Measurements from ENCODE around the gene OR8J3. TPM values are rescaled to one million over a fixed set of nuclear protein-coding genes. Genes with fewer than 3 reads are reported as not detected.
"Not testable (repeated sequence)": the region's sequence is repeated elsewhere in the genome, so short reads cannot be mapped to it uniquely, and the experiment has no call there.

The OR8J3 gene, protein sequence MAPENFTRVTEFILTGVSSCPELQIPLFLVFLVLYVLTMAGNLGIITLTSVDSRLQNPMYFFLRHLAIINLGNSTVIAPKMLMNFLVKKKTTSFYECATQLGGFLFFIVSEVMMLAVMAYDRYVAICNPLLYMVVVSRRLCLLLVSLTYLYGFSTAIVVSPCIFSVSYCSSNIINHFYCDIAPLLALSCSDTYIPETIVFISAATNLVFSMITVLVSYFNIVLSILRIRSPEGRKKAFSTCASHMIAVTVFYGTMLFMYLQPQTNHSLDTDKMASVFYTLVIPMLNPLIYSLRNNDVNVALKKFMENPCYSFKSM
- total RNA-seq (ENCODE audit: insufficient read depth, low replicate concordance), result 2.9 TPM

DNA sequence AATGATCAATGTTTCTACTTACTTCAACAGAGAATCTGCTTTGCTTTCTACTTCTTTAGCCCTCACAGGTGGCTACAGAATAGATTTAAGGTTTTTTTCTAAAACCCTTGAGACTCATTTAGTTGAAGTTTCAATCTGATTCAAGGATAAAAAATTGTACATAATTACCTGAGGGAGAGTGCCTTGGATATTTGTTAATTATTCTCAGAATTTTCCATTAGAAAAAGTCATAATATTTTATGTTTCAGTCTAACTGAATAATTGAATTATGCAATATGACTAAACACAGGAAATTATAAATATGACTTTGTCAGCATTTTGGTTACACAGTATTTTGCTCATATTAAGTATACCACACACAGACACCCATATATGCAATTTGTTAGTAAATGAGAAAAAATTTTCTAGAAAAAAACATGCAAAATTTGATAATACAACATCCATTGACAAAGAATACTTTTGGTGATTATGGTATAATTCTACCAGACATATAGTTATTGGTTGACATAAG is at the start of gene OR8J3:
Gene OR8J3, minus strand, starts transcription at position 51 of the 511 bp plus-strand sequence. CDS start 2,483 bp downstream, outside the sequence.
- no peak for DNase-seq (ENCODE audit: low spot score)

DNA sequence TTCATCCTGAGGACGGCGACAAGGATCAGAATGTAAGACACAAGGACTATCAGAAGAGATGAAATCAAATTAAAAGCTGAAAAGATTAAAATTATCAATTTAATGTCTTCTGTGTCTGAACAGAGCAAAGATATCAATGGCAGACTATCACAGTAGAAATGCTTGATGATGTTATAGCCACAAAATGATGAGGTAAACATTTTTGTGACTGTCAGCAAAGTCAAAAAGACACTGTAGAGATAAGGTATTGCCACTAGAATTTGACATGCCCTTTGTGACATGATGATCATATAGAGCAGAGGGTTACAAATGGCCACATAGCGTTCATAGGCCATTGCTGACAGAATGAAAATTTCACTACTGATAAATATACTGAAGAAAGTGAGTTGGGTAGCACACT is 48.6 kb upstream of the OR8J3 start:
- no peak for DNase-seq (ENCODE audit: low spot score)

DNA sequence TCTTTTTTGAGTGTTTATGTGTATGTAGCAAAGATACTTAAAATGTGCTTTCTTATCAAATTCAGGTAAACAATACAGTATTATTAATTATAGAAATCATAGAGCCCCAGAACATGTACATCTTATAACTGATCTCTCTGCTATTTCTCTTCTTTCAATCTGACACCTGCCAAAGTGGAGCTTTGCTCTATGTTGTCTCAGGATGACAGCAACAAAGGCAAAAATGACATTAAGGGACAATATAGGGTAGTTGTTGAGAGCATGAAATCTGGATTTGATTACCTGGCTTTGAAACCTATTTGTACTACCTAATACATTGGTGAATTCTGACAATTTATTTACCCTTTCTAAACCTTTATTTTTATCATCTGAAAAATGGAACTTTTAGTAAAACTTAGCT is 43.5 kb upstream of the OR8J3 start:
- DNase-seq (ENCODE audit: low spot score), result no peak

DNA sequence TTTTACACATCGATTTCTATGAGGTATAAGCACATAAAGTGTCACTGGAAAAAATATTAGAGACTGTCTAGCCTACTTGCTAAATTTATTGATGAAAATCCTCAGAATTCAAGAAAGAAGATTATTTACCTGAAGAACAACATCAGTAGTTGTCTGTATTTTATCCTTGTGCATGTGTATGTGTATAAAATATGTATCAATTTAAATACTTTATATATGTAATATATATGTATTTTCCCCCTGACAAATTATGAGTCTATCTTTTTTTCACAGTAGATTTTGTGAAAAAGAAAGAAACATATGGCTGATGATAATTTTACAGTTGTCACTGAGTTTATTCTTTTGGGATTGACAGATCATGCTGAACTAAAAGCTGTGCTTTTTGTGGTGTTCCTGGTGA is 36.3 kb upstream of the OR8J3 start, which contains the start of gene OR5J2:
Gene OR5J2, plus strand, starts transcription at position 301 of the 400 bp plus-strand sequence. Its CDS starts 0 bp downstream, at position 301.
- no peak for DNase-seq (ENCODE audit: low spot score)

DNA sequence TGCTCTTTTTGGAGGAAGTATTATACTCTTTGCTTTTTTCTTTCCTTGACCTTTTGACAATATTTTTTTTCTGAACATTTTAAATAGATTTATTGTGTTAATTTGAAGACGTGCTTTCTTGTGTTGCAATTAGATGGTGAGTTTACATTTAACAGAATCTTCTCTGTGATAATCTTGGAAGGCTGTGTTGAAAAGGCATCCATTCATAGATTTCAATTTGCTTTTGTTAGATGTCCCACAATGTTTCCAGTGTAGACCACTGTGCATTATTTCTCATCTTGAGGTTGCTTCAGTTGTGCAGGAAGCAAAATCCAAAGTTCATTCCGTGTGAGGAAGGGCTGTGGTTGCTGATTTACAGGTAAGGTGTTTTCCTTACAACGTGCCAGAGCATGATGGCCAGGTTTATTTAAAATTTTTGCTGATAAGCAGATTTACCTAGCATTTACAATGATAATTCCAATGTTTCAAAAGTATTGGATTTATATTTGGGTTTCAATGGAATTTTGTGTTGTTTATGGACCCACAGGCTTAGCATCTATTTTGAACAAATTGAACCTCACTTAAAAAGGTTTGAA is 32.3 kb upstream of the OR8J3 start:
- no peak for DNase-seq (ENCODE audit: low spot score)

DNA sequence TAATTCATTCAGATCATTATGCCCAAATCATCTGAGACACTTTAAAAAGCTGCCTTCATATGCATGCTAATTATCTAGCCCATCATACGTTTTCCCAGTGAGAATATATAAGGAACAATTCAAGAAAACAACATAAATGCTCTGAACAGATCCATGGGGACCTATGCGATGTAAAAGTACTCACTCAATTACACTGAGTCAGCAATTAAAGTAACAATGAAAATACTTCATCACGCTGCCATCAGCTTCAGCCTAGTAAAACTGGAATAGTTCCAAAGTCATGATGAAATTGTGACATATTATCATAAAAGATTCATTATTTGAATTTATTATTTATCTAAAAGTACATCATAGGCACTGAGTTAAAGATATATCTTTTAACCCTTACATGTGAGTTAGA is 23.8 kb upstream of the OR8J3 start:
- DNase-seq (ENCODE audit: low spot score), result no peak

DNA sequence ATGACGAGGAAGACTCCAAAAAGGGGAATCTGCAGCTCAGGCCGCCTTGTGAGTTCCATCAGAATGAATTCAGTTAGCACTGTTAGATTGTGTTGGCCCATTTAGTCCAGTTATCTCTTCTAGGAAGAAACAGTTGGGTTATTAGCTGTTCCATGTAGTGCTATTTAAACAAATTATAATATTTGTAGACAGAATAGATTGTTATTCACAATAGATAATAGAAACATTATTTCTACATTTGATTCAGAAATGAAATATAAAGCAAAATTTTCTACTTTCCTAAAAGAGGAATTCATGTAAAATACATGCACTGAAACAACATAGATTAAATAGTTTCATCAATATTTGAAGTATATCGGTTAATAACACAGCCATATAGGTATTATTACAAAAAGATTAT is 20.2 kb upstream of the OR8J3 start, which contains the start of gene OR8K5:
Gene OR8K5, minus strand, starts transcription at position 101 of the 400 bp plus-strand sequence. Its CDS starts 0 bp downstream, at position 101.
- no peak for DNase-seq (ENCODE audit: low spot score)

DNA sequence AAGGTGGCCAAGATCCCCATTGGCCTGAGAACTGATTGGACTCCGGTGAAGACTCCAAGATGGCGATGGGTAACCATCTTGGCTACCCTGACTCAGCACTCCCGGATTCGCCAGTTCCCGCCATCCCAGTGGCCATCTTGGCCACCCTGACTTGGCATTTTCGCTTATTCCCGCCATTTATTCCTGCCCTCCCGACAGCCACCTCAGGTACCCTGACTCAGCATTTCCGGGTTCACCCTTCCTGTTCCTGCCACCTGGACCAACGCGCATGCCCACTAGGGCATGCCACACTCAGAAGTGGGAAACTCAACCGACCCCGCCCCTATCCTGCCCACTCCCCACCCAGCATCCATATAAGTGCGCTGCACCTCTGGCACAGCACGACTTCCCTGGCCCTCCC is 12.3 kb upstream of the OR8J3 start:
- DNase-seq (ENCODE audit: low spot score), result no peak

DNA sequence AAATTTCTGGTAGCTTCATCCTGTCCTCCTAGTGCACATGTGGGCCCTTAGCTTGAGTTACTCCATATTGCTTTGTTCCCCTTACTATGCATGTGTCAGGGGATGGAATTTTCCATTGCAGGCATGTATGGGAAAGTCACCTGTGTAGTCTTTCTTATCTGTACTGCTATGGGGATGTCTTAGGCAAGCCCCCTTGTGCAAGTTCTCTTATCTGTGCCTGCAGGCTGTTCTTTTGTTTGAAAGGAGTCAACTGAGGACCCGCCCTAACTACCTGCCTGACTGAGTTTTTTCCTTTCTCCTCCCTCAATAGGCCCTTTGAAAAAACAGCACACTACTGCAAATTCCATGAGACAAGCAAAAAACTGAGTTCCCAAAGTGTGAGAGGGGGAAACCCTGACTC is 11.4 kb upstream of the OR8J3 start:
- DNase-seq (ENCODE audit: low spot score), result no peak

DNA sequence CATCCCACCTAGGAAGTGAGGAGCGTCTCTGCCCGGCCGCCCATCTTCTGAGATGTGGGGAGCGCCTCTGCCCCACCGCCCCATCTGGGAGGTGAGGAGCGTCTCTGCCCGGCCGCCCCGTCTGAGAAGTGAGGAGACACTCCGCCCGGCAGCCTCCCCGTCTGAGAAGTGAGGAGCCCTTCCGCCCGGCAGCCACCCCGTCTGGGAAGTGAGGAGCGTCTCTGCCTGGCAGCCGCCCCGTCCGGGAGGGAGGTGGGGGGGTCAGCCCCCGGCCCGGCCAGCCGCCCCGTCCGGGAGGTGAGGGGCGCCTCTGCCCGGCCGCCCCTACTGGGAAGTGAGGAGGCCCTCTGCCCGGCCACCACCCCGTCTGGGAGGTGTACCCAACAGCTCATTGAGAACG is 3.7 kb upstream of the OR8J3 start:
- DNase-seq (ENCODE audit: low spot score), result not testable (repeated sequence)

DNA sequence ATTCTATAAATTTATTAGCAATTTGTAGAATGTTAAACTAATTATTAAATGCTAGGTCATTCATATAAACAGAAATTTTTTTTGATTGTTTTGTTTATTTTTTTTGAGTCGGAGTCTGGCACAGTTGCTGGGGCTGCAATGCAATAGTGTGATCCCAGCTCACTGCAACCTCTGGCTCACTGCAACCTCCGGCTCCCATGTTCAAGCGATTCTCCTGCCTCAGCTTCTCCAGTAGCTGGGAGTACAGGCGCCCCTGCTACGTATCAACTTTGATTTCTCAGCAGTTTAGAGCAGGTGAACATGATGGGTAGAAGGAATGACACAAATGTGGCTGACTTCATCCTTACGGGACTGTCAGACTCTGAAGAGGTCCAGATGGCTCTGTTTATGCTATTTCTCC is 17.9 kb downstream of the OR8J3 start, which contains the start of gene OR8H3:
Gene OR8H3, plus strand, starts transcription at position 301 of the 400 bp plus-strand sequence. Its CDS starts 0 bp downstream, at position 301.
- no peak for DNase-seq (ENCODE audit: low spot score)

DNA sequence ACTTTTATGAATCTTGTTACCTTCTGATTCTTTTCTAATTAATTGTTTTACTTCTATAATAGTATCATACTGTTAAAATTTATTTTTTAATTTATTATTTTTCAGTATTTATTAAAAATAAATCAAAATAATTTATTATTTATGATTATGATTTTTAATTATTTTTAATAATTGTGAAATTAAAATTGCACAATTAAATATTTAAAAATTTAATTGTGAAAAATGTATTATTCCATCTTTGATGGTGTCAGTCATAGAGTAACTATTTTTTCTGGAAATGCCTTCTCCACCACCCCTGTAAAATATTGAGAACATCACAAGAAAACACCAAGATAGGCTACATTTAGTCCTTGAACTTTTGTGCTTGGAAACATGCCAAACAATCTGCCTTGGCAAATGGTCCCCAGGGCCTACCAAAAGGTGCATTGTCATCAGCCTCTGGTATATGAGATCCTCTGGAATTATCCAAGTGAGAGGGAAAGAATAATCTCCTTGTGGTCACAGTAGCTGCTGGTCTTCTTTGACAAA is 36.7 kb downstream of the OR8J3 start, which contains the start of gene OR8H2:
Gene OR8H2, plus strand, starts transcription at position 478 of the 528 bp plus-strand sequence. CDS start 1,356 bp downstream, outside the sequence.
- no peak for DNase-seq (ENCODE audit: low spot score)

DNA sequence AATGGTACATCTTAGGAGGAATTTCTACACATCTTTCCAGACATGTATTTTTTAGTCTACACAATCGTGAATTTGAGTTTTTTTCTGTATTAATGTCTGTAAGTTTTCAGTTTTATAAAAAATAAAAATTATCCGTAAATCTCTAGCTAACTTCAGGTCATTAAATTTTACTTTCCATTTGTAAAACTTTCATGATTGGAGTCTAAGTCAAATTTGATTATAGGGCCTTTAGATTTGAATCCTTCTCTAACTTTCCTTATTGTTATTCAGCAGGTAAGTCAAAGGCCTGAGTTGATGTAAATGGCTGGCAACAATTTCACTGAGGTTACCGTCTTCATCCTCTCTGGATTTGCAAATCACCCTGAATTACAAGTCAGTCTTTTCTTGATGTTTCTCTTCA is 47.0 kb downstream of the OR8J3 start, which contains the start of gene OR8I2:
Gene OR8I2, plus strand, starts transcription at position 301 of the 400 bp plus-strand sequence. Its CDS starts 0 bp downstream, at position 301.
- DNase-seq (ENCODE audit: low spot score), result no peak

DNA sequence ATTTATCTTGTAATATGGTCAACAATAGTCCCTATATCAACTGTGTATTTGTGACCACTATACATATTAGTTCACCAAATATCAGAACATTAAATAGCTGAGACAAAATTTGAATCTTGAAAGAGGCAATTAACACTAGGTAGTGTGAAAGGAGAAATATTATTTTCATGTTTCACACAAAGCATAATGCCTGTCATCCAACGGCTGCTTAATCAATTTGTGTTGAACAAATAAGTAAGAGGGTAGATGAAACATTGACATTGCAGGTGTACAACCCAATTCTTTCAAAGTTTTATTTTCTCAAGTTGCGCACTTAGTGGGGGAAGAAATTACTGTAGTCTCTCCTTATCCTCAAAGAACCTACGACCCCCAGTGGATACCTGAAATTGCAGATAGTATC is 50.3 kb downstream of the OR8J3 start:
- no peak for DNase-seq (ENCODE audit: low spot score)

Other genes with a start within 250 kb of the OR8J3 start
- 2.9 TPM for gene OR5W2, start 225.6 kb downstream of the OR8J3 start, total RNA-seq (ENCODE audit: insufficient read depth, low replicate concordance)
- 2.9 TPM for gene OR5I1, start 203.8 kb downstream of the OR8J3 start, total RNA-seq (ENCODE audit: insufficient read depth, low replicate concordance)
- 3.4 TPM for gene OR10AG1, start 170.3 kb downstream of the OR8J3 start, total RNA-seq (ENCODE audit: insufficient read depth, low replicate concordance)
- 1.4 TPM for gene OR5F1, start 145.6 kb downstream of the OR8J3 start, total RNA-seq (ENCODE audit: insufficient read depth, low replicate concordance)
- 6.3 TPM for gene OR5AS1, start 112.5 kb downstream of the OR8J3 start, total RNA-seq (ENCODE audit: insufficient read depth, low replicate concordance)
- not detected for gene OR8I2, start 46.9 kb downstream of the OR8J3 start, total RNA-seq (ENCODE audit: insufficient read depth, low replicate concordance)
- gene OR8H2, start 36.5 kb downstream of the OR8J3 start, total RNA-seq (ENCODE audit: insufficient read depth, low replicate concordance), result 3.9 TPM
- gene OR8H3, start 17.8 kb downstream of the OR8J3 start, total RNA-seq (ENCODE audit: insufficient read depth, low replicate concordance), result 2.2 TPM
- 6.0 TPM for gene OR8K5, start 20.1 kb upstream of the OR8J3 start, total RNA-seq (ENCODE audit: insufficient read depth, low replicate concordance)
- gene OR5J2, start 36.4 kb upstream of the OR8J3 start, total RNA-seq (ENCODE audit: insufficient read depth, low replicate concordance), result 1.4 TPM
- 4.3 TPM for gene OR5T2, start 94.1 kb upstream of the OR8J3 start, total RNA-seq (ENCODE audit: insufficient read depth, low replicate concordance)
- 8.9 TPM for gene OR5T3, start 112.1 kb upstream of the OR8J3 start, total RNA-seq (ENCODE audit: insufficient read depth, low replicate concordance)
- gene OR5T1, start 134.0 kb upstream of the OR8J3 start, total RNA-seq (ENCODE audit: insufficient read depth, low replicate concordance), result 5.1 TPM
- gene OR8H1, start 152.1 kb upstream of the OR8J3 start, total RNA-seq (ENCODE audit: insufficient read depth, low replicate concordance), result 7.9 TPM
- gene OR8K3, start 174.9 kb upstream of the OR8J3 start, total RNA-seq (ENCODE audit: insufficient read depth, low replicate concordance), result 6.0 TPM
- 4.6 TPM for gene OR8K1, start 205.8 kb upstream of the OR8J3 start, total RNA-seq (ENCODE audit: insufficient read depth, low replicate concordance)
- gene OR8J1, start 214.1 kb upstream of the OR8J3 start, total RNA-seq (ENCODE audit: insufficient read depth, low replicate concordance), result 2.4 TPM
- 3.6 TPM for gene OR8U1, start 235.4 kb upstream of the OR8J3 start, total RNA-seq (ENCODE audit: insufficient read depth, low replicate concordance)

All from umbilical cord (tissue), 2 donors.